ENCODE measurements around the gene OR2A7. TPM values are rescaled to one million over a fixed set of nuclear protein-coding genes. Genes with fewer than 3 reads are reported as not detected.
A peak's percentile ranks its signal among the peaks of the same experiment; 100 is the strongest.
"Not testable (repeated sequence)": the region's sequence is repeated elsewhere in the genome, so short reads cannot be mapped to it uniquely, and the experiment has no call there.

OR2A7 gene
- total RNA-seq, 1 experiment from 2014 or later, result 0.69 TPM

DNA sequence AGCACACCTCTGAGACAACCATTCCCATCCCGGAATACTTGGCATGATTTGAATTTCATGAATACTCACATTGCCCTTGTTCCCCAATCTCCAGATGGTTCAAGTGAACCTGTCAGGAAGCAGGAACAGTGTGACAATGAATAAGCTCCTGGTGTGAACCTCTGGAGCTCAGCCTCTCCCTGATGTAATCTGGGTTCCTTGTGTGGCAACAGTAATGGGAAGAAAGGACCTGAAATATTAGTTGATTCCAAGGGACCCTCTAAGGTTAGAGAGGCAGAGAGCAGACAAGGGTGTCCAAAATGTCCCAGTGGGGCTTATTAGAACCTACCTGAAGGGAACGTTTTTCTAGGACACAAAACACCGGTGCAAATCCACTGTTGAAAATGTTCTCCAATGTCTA, 8.5 kb downstream of the OR2A7 start:
- Histone ChIP-seq H3F3A (ENCODE audit: low read length, unreplicated experiment) (no peaks in the 10 kb centered on the region), H3K4me2 (ENCODE audit: low read length) (no peak overlapping the region), H3K4me3 (ENCODE audit: low read length) (no peak overlapping the region), H3K9me2 (replicated peaks; ENCODE audit: low read length) (no peaks in the 10 kb centered on the region), H3K27ac (ENCODE audit: low read length) (no peak overlapping the region), H3K36me3 (ENCODE audit: low read depth, low read length) (no peaks in the 10 kb centered on the region), H2AFZ (ENCODE audit: low read length) (no peak overlapping the region), H4K20me1 (ENCODE audit: low read length) (no peaks in the 10 kb centered on the region), H3K4me1 (ENCODE audit: insufficient read depth, low read length) (no peaks in the 10 kb centered on the region), H3K27me3 (ENCODE audit: low read length) (no peaks in the 10 kb centered on the region), H3K9ac (ENCODE audit: low read length) (no peak overlapping the region), H3K79me2 (ENCODE audit: low read length) (no peaks in the 10 kb centered on the region), H3K9me3 (ENCODE audit: low read length) (no peaks in the 10 kb centered on the region)
- ChIA-PET POLR2A (ENCODE audit: unreplicated experiment) (no interaction called here), CTCF (no interaction called here)
- intact Hi-C loops (cut with micrococcal nuclease), result no loop called here
- peak; percentile 2 for DNase-seq
- no peak for ATAC-seq
- no TSS peak for BruUV-seq (replicated peaks)
- no peak for TF ChIP-seq EZH2phosphoT487 (IDR thresholded peaks at IDR 0.05; ENCODE audit: borderline replicate concordance, low read length)
- TF ChIP-seq, protein P1, sequence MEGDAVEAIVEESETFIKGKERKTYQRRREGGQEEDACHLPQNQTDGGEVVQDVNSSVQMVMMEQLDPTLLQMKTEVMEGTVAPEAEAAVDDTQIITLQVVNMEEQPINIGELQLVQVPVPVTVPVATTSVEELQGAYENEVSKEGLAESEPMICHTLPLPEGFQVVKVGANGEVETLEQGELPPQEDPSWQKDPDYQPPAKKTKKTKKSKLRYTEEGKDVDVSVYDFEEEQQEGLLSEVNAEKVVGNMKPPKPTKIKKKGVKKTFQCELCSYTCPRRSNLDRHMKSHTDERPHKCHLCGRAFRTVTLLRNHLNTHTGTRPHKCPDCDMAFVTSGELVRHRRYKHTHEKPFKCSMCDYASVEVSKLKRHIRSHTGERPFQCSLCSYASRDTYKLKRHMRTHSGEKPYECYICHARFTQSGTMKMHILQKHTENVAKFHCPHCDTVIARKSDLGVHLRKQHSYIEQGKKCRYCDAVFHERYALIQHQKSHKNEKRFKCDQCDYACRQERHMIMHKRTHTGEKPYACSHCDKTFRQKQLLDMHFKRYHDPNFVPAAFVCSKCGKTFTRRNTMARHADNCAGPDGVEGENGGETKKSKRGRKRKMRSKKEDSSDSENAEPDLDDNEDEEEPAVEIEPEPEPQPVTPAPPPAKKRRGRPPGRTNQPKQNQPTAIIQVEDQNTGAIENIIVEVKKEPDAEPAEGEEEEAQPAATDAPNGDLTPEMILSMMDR (conservative IDR thresholded peaks at IDR 0.05; ENCODE audit: low read depth, low read length), result no peak
- no peak for TF ChIP-seq EZH2 (IDR thresholded peaks at IDR 0.05; ENCODE audit: low read length, unreplicated experiment)

DNA sequence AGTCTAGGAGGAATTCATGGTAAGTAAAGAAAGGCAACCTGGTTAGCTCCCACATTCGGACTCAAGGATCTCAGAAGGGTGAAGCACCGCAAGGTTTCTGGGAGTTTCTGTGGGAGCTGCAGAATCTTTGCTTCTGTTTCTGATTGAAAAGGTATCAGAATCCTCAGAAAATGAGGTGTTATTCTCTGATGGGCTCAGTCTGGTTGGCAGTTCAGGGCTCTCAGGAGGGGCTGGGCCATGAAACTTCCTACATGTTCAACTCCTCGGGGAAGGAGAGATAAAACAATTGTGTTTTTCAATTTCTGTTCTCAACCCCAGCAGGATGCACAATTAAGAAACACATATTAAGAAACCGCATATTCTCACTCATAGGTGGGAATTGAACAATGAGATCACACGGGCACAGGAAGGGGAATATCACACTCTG, 9.1 kb downstream of the OR2A7 start:
- Histone ChIP-seq H3K27me3 (ENCODE audit: low read length) (no peaks in the 10 kb centered on the region), H3K27ac (ENCODE audit: low read length) (no peak overlapping the region), H3K36me3 (ENCODE audit: low read depth, low read length) (no peaks in the 10 kb centered on the region), H3K9me3 (ENCODE audit: low read length) (no peaks in the 10 kb centered on the region), H2AFZ (ENCODE audit: low read length) (no peak overlapping the region), H4K20me1 (ENCODE audit: low read length) (no peaks in the 10 kb centered on the region), H3K4me2 (ENCODE audit: low read length) (no peak overlapping the region), H3K79me2 (ENCODE audit: low read length) (no peaks in the 10 kb centered on the region), H3K4me1 (ENCODE audit: insufficient read depth, low read length) (no peaks in the 10 kb centered on the region), H3K9ac (ENCODE audit: low read length) (no peak overlapping the region), H3K4me3 (ENCODE audit: low read length) (no peak overlapping the region), H3K9me2 (replicated peaks; ENCODE audit: low read length) (no peaks in the 10 kb centered on the region), H3F3A (ENCODE audit: low read length, unreplicated experiment) (no peaks in the 10 kb centered on the region)
- DNase-seq (no peak), ATAC-seq (no peak)
- intact Hi-C loops (cut with micrococcal nuclease), result no loop called here
- no TSS peak for BruUV-seq (replicated peaks)
- TF ChIP-seq EZH2 (IDR thresholded peaks at IDR 0.05; ENCODE audit: low read length, unreplicated experiment) (no peak), EZH2phosphoT487 (IDR thresholded peaks at IDR 0.05; ENCODE audit: borderline replicate concordance, low read length) (no peak)
- TF ChIP-seq, protein P1 (conservative IDR thresholded peaks at IDR 0.05; ENCODE audit: low read depth, low read length), result no peak
- POLR2A ChIA-PET (ENCODE audit: unreplicated experiment), result no interaction called here
- CTCF ChIA-PET, result no interaction called here

DNA sequence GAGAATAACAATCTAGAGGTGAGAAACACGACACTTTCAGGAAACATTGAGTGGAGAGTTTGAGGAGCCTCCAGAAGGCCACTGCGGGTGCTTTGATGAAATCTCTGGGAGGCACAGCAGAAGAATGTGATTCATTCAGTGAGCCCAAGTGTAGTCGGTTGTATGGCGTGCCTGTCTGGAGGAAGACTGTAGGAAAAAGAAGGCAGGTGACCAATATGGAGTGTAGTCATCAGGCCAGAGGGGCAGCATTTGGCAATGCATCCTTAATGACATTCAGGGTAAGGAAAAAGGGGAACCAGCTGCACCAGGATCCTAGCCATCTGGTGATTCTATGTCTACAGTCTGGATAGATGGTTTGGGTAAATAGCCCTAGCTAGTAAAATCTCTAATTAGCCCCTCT, 12.3 kb downstream of the OR2A7 start:
- H3K4me3 ChIP-seq (ENCODE audit: low read length); H3K27me3 ChIP-seq (ENCODE audit: low read length); H3F3A ChIP-seq (ENCODE audit: low read length, unreplicated experiment); H3K27ac ChIP-seq (ENCODE audit: low read length); H3K9me2 ChIP-seq (replicated peaks; ENCODE audit: low read length); H3K4me1 ChIP-seq (ENCODE audit: insufficient read depth, low read length); H3K79me2 ChIP-seq (ENCODE audit: low read length); BruUV-seq (replicated peaks); intact Hi-C loops (cut with micrococcal nuclease); H2AFZ ChIP-seq (ENCODE audit: low read length); DNase-seq; H3K4me2 ChIP-seq (ENCODE audit: low read length); H3K9ac ChIP-seq (ENCODE audit: low read length); CTCF ChIA-PET; ATAC-seq; H4K20me1 ChIP-seq (ENCODE audit: low read length); H3K36me3 ChIP-seq (ENCODE audit: low read depth, low read length); POLR2A ChIA-PET (ENCODE audit: unreplicated experiment); H3K9me3 ChIP-seq (ENCODE audit: low read length): not testable (repeated sequence)

DNA sequence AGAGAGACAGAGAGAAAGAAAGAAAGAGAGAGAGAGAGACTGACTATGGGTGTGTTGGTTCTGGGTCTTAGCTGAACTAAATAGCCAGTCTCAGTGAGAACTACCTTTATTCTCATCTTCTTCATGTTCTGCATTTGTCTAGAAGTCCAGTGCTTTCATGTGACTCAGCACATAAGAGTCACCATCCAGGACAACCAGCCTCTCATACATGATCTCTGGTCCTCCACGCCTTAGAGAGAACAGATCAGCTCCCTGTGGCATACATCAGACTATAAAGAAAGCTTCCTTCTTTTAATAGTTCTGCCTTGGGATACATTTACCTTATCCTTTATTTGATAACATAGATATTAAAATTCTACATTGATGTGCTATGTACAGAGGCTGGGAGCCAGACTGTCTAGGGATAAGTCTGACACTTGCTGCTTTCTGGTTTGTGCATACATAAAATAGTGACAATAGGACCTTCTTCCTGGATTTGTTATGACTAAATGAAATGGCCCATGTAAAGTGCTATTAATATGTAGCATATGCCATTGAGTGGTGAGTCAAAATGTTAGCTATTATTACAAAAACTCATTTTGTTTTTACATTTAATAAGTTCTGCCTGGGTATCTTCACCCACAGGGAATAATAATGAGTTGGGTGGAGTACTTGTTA, 16.8 kb downstream of the OR2A7 start:
- H4K20me1 ChIP-seq (ENCODE audit: low read length); H2AFZ ChIP-seq (ENCODE audit: low read length); H3K27me3 ChIP-seq (ENCODE audit: low read length); H3K4me2 ChIP-seq (ENCODE audit: low read length); H3K9ac ChIP-seq (ENCODE audit: low read length); H3K79me2 ChIP-seq (ENCODE audit: low read length); H3K9me2 ChIP-seq (replicated peaks; ENCODE audit: low read length); H3K27ac ChIP-seq (ENCODE audit: low read length); H3K4me1 ChIP-seq (ENCODE audit: insufficient read depth, low read length); CTCF ChIA-PET; DNase-seq; BruUV-seq (replicated peaks); intact Hi-C loops (cut with micrococcal nuclease); H3F3A ChIP-seq (ENCODE audit: low read length, unreplicated experiment); POLR2A ChIA-PET (ENCODE audit: unreplicated experiment); H3K36me3 ChIP-seq (ENCODE audit: low read depth, low read length); H3K4me3 ChIP-seq (ENCODE audit: low read length); H3K9me3 ChIP-seq (ENCODE audit: low read length): not testable (repeated sequence)
- ATAC-seq, result peak; percentile 59

DNA sequence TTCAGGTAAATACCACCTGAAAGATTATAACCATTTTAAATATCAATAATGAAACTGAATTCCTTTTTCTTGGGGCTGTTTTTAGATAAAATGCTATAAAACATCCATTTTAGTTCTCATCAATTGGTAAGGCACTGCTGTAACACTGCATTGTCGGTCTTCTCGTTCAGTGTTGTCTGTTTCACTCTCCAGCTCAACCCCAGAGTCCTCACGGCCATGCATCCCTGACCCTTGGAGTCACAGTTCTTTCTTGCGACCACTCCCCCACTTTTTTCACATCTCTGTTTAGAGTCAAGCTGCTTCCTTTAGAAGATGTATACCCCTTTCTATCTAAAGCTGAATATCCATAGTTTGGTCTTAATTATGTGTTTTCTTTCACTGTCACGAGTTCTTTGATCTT, 17.6 kb downstream of the OR2A7 start:
- DNase-seq; H3K4me1 ChIP-seq (ENCODE audit: insufficient read depth, low read length): not testable (repeated sequence)

More for the DNA sequence above, 17.6 kb downstream of the OR2A7 start:
- H3K79me2 ChIP-seq (ENCODE audit: low read length); H3K27ac ChIP-seq (ENCODE audit: low read length); H3K4me3 ChIP-seq (ENCODE audit: low read length); H4K20me1 ChIP-seq (ENCODE audit: low read length); intact Hi-C loops (cut with micrococcal nuclease); H3K27me3 ChIP-seq (ENCODE audit: low read length); H3K36me3 ChIP-seq (ENCODE audit: low read depth, low read length); ATAC-seq; H3K9me2 ChIP-seq (replicated peaks; ENCODE audit: low read length); H3K4me2 ChIP-seq (ENCODE audit: low read length); H3F3A ChIP-seq (ENCODE audit: low read length, unreplicated experiment); BruUV-seq (replicated peaks); CTCF ChIA-PET; H3K9me3 ChIP-seq (ENCODE audit: low read length); H2AFZ ChIP-seq (ENCODE audit: low read length); H3K9ac ChIP-seq (ENCODE audit: low read length); POLR2A ChIA-PET (ENCODE audit: unreplicated experiment): not testable (repeated sequence)

Data from PC-3 (cell line).